ENCODE results near the gene IPO9. TPM values are rescaled to one million over a fixed set of nuclear protein-coding genes. Genes with fewer than 3 reads are reported as not detected.
A peak's percentile ranks its signal among the peaks of the same experiment; 100 is the strongest.

Gene IPO9
- total and polyA plus RNA-seq, 7 donors: 8.1 to 20.2 (median 15.5) TPM

- intact Hi-C loops (cut with DNase I): no loop called here
- Histone ChIP-seq H3K27me3 (no peaks in the 10 kb centered on the region), H3K4me3 (peak overlapping the region; percentile 55 to 77 (median 64)), H3K36me3 (no peaks in the 10 kb centered on the region), H3K9me3 (no peaks in the 10 kb centered on the region), H3K4me1 (peaks cover 0 to 75% (median 53%) of the 10 kb centered on the region in 4 donors), H3K27ac (peak overlapping the region; percentile 79 to 97 (median 90))
- 22 to 26% methylated on average over 33 of the region's 33 CpGs for WGBS, 2 donors
- DNase-seq: peak; percentile 76
- no peak for TF ChIP-seq EP300 (IDR thresholded peaks at IDR 0.05)
- peak; percentile 6 to 82 (median 60) for TF ChIP-seq POLR2AphosphoS5 (IDR thresholded peaks at IDR 0.05)
- no peak for TF ChIP-seq CTCF (IDR thresholded peaks at IDR 0.05)
- no peak for TF ChIP-seq POLR2A (IDR thresholded peaks at IDR 0.05)
These were observed 60.4 kb downstream of the IPO9 start for GRCh38 chr1:201889090-201889968.

DNA sequence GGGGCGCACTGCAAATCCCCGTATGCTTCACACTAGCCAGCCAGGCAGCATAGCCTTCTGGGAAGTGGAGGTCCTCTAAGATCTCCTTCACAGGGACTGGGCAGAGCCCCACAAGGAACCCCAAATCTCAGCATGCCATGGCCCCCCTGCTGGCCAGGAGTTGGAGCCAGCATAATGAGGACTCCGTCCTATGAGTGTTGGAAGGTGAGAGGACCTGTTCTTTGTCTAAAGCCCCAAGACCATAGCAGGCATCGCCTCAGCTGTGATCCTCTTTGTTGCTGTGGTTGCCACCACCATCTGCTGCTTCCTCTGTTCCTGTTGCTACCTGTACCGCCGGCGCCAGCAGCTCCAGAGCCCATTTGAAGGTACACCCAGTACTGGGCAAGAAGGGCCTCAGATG is 61.3 kb downstream of the IPO9 start:
- 87 to 89% methylated on average over 7 of the region's 7 CpGs for WGBS, 2 donors
- Histone ChIP-seq H3K4me3 (no peak overlapping the region), H3K27ac (peak overlapping the region; percentile 79 to 97 (median 90)), H3K27me3 (no peaks in the 10 kb centered on the region), H3K9me3 (no peaks in the 10 kb centered on the region), H3K36me3 (no peaks in the 10 kb centered on the region), H3K4me1 (peaks cover 0 to 75% (median 47%) of the 10 kb centered on the region in 4 donors)
- intact Hi-C loops (cut with DNase I): loop anchor here (10.0 kb wide), 1 partner anchor 245 kb away; no protein-coding TSS in a partner anchor
- DNase-seq: peak; percentile 68
- TF ChIP-seq POLR2AphosphoS5 (IDR thresholded peaks at IDR 0.05): peak in 2 of 4 donors; percentile 50 to 61
- TF ChIP-seq EP300 (IDR thresholded peaks at IDR 0.05): no peak

- Histone ChIP-seq H3K27ac (peak overlapping the region; percentile 83 to 97 (median 90)), H3K4me1 (peaks cover 0 to 75% (median 42%) of the 10 kb centered on the region in 4 donors), H3K36me3 (no peaks in the 10 kb centered on the region), H3K27me3 (no peaks in the 10 kb centered on the region), H3K9me3 (no peaks in the 10 kb centered on the region), H3K4me3 (no peak overlapping the region)
- 66 to 85% methylated on average over 3 of the region's 3 CpGs for WGBS, 2 donors
- DNase-seq: peak; percentile 71
- intact Hi-C loops (cut with DNase I): loop anchor here (10.0 kb wide), 1 partner anchor 244 kb away; no protein-coding TSS in a partner anchor
- TF ChIP-seq POLR2A (IDR thresholded peaks at IDR 0.05) (no peak), EP300 (IDR thresholded peaks at IDR 0.05) (no peak), POLR2AphosphoS5 (IDR thresholded peaks at IDR 0.05) (peak in 3 of 4 donors; percentile 32 to 74 (median 70))
These were observed 62.0 kb downstream of the IPO9 start for GRCh38 chr1:201890806-201891450.

DNA sequence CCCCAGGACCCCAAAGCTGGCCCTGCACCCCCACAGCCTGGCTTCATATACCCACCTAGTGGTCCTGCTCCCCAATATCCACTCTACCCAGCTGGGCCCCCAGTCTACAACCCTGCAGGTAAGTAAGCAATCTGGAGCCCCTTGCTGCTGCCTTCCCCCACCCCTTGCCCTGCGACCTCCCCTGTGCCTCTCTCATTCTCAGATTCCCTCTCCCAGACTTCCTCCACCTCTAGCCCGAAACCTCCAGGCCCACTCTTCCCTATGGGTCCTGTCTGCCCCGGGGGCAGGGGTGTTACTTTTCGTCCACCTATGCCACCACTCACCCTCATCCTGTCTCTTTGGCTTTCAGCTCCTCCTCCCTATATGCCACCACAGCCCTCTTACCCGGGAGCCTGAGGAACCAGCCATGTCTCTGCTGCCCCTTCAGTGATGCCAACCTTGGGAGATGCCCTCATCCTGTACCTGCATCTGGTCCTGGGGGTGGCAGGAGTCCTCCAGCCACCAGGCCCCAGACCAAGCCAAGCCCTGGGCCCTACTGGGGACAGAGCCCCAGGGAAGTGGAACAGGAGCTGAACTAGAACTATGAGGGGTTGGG is 62.6 kb downstream of the IPO9 start:
- TF ChIP-seq POLR2AphosphoS5 (IDR thresholded peaks at IDR 0.05): peak in 2 of 4 donors; percentile 58 to 76
- no peak for TF ChIP-seq CTCF (IDR thresholded peaks at IDR 0.05)
- H3K9me3 ChIP-seq: no peaks in the 10 kb centered on the region
- WGBS, 2 donors: 82 to 92% methylated on average over 5 of the region's 5 CpGs
- DNase-seq: peak; percentile 67
- no peak overlapping the region for H3K4me3 ChIP-seq
- H3K27ac ChIP-seq: peak overlapping the region; percentile 83 to 97 (median 90)
- H3K27me3 ChIP-seq: no peaks in the 10 kb centered on the region
- intact Hi-C loops (cut with DNase I): loop anchor here (10.0 kb wide), 1 partner anchor 243 kb away; no protein-coding TSS in a partner anchor
- H3K36me3 ChIP-seq: peaks cover 0 to 5% (median under 1%) of the 10 kb centered on the region in 4 donors
- H3K4me1 ChIP-seq: peaks cover 0 to 82% (median 48%) of the 10 kb centered on the region in 4 donors

DNA sequence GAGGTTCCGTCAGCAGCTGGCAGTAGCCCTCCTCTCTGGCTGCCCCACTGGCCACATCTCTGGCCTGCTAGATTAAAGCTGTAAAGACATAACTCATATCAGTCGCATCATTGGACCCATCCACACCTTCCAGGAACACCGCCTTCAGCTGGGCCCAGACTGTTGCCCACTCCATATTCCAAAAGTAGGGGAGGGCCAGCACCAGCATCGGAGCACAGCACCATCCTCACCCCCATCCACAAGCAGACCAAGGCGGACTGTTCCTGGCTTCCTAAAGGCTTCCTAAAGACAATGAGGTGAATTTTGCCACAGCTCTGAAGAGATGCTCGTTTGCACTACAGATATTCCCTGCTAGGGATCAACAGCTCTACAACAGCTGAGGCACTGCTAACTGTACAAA is 63.3 kb downstream of the IPO9 start:
- peaks cover 0 to 11% (median 5%) of the 10 kb centered on the region in 4 donors for H3K36me3 ChIP-seq
- H3K4me3 ChIP-seq: no peak overlapping the region
- peaks cover 0 to 88% (median 54%) of the 10 kb centered on the region in 4 donors for H3K4me1 ChIP-seq
- DNase-seq: no peak
- peak overlapping the region; percentile 45 to 97 (median 88) for H3K27ac ChIP-seq
- H3K27me3 ChIP-seq: no peaks in the 10 kb centered on the region
- TF ChIP-seq CTCF (IDR thresholded peaks at IDR 0.05) (no peak), POLR2A (IDR thresholded peaks at IDR 0.05) (no peak), POLR2AphosphoS5 (IDR thresholded peaks at IDR 0.05) (peak in 2 of 4 donors; percentile 27 to 54)
- WGBS, 2 donors: 87 to 92% methylated on average over 6 of the region's 6 CpGs
- intact Hi-C loops (cut with DNase I): loop anchor here (10.0 kb wide), 1 partner anchor 243 kb away; no protein-coding TSS in a partner anchor
- no peaks in the 10 kb centered on the region for H3K9me3 ChIP-seq

All from sigmoid colon (tissue), 7 donors.